Neural progenitor cell (in vitro differentiated cells): ENCODE results near the gene KDM2A.

Experiments used
- CTCF ChIP-seq: fragments of 200-600 bp; sonication (generic); IDR thresholded peaks from 2 replicates; pipeline ENCODE4 v1.5.1; 2017; ENCODE audit warnings: antibody characterized with exemption, mild to moderate bottlenecking
- EZH2 ChIP-seq: fragments of 200-600 bp; sonication (generic); IDR thresholded peaks from 2 replicates; pipeline ENCODE4 v1.6.1; 2017; ENCODE audit warnings: antibody characterized with exemption, mild to moderate bottlenecking, moderate library complexity
- EZH2phosphoT487 ChIP-seq: fragments of 200-600 bp; sonication (generic); IDR thresholded peaks from 2 replicates; pipeline ENCODE4 v1.6.1; 2017; ENCODE audit warnings: antibody characterized with exemption

- TF ChIP-seq CTCF (no peak), EZH2 (no peak), EZH2phosphoT487 (no peak)
These were observed 162.6 kb downstream of the KDM2A start for GRCh38 chr11:67281552-67282150.
